NCI-H748 (cell line): ENCODE measurements around the gene MAEL.

Experiments used
- DNase-seq: peaks from one replicate; lab custom pipeline; 2025; ENCODE audit not compliant: unreplicated experiment; lab: John Stamatoyannopoulos, UW

MAEL gene

GRCh38 chr1:167054946-167055630, 66.0 kb downstream of the MAEL start:
- peak; percentile 64 for DNase-seq

GRCh38 chr1:167056529-167057231, 67.6 kb downstream of the MAEL start:
- DNase-seq = peak; percentile 74

GRCh38 chr1:167057241-167057688, 68.2 kb downstream of the MAEL start:
- peak; percentile 84 for DNase-seq

- DNase-seq = peak; percentile 65
These were observed 70.1 kb downstream of the MAEL start for GRCh38 chr1:167059045-167059808.

- DNase-seq = no peak
These were observed 70.7 kb downstream of the MAEL start for GRCh38 chr1:167059809-167060107.

GRCh38 chr1:167060141-167061072, 71.3 kb downstream of the MAEL start:
- DNase-seq = no peak

GRCh38 chr1:167061073-167061464, 72.0 kb downstream of the MAEL start:
- DNase-seq = no peak

GRCh38 chr1:167064621-167065020, 75.5 kb downstream of the MAEL start:
- DNase-seq = no peak

GRCh38 chr1:167065471-167065870, 76.4 kb downstream of the MAEL start:
- DNase-seq = peak; percentile 64

GRCh38 chr1:167066333-167067122, 77.4 kb downstream of the MAEL start:
- peak; percentile 78 for DNase-seq

GRCh38 chr1:167067904-167068303, 78.8 kb downstream of the MAEL start:
- DNase-seq = no peak

- no peak for DNase-seq
These were observed 79.7 kb downstream of the MAEL start for GRCh38 chr1:167068761-167069160.

- DNase-seq = no peak
These were observed 82.2 kb downstream of the MAEL start for GRCh38 chr1:167071286-167071685.
